Activated naive CD4-positive, alpha-beta T cell (primary cell): ENCODE measurements around the gene KPNA4.
"Not testable (repeated sequence)": the region's sequence is repeated elsewhere in the genome, so short reads cannot be mapped to it uniquely, and the experiment has no call there.

Experiments used
- DNase-seq, 4 experiments: peaks; one replicate each; lab custom pipeline; 2025; lab: John Stamatoyannopoulos, UW

Gene KPNA4

DNA sequence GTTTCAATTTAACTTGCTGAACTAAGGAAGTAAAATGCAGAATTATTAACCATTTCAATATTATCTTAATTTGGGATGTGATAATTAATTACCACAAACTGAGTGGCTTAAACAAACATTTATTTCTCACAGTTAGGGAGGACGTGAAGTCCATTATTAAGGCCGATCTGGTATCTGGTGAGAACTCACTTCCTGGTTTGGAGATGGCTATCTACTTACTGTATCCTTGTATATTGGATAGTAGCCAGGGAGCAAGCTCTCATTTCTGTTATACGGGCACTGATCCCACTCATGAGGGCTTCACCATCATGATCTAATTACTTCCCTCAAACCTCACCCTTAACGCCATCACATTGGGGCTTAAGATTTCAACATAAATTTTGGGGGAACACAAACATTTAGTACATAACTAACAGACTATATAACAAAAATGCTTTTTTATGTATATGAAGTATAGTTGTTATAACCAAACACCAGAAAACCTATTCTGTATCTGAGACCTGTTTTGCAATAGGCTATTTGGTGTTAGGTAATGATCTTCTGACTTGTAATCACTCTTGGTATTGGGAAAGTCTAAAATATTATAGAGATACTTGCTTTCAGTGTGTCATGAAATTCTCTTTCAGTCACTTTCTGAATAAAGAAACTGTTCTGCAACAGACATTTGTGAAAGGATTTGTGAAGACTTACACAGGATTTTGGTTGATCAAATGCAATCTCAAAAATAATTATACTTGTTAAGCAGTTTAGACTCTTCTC, 4.7 kb upstream of the KPNA4 start:
- no peak for DNase-seq

DNA sequence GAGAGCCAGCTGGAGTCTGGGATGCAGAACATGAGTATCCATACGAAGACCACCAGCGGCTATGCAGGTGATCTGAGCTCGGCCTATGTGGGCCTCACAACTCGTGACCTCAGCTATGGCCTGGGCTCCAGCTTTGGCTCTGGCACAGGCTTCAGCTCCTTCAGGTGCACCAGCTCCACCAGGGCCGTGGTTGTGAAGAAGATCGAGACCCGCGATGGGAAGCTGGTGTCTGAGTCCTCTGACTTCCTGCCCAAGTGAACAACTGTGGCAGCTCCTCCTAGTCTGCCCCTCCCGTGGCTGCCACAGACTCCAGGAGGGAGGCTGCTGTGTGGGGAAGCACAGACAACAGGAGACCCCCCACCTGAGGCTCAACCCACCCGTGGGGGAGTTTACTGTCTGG, 3.6 kb upstream of the KPNA4 start:
- no peak for DNase-seq

DNA sequence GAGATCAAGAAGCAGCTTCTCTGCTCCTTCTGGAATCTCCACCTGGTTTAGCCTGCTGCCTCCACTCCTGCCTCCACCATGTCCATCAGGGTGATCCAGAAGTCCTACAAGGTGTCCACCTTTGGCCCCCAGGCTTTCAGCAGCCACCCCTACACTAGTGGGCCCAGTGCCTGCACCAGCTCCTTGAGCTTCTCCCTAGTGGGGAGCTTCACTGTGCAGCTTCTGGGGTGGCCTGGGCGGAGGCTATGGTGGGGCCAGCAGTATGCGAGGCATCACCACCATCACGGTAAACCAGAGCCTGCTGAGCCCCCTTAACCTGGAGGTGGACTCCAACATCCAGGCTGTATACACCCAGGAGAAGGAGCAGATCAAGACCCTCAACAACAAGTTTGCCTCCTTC, 2.4 kb upstream of the KPNA4 start:
- DNase-seq: no peak

DNA sequence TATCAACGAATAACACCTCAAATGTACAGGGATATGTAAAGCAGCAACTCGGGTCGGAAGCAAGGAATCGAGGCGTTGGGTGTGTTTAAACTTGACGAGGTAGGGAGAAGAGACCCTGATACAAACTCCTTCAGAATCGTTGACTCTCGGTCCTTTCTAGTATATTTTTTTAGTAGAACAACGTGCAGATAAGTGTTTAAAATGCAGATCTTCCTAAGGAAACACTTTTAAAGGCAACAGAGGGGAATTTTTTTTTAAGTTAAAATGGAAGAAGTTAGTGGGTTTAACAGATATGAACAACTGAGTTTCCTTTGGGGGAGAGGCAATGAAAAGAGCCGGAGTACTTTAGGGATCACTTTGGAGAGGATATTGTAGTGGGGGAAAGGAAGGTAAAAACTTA, 1.1 kb upstream of the KPNA4 start:
- DNase-seq: no peak

DNA sequence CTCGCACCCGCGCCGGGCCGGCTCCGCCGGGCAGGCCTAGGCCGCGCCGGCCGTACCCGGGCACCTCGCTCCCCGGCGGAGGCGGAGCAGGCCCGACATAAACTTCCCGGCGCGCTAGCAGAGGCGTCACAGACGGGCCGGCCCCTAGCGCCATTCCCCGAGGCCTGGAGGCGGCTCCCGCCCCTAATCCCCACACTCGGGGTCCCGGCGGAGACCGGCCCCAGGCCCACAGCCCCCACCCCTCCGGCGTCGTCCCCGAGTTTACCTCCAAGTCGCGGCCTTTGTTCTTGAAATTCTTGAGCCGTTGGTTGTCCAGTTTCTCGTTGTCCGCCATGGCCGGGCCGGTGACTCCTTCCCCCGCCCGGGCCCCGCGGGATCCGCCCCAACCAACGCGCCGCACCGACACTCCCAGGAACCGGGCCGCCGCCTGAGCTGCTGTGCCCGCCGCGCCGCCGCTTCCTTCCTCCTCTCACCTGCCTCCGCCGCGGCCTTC, 376 bp downstream of the KPNA4 start:
- DNase-seq: peak in 3 of 4 experiments; percentile 38 to 60 (median 54)

DNA sequence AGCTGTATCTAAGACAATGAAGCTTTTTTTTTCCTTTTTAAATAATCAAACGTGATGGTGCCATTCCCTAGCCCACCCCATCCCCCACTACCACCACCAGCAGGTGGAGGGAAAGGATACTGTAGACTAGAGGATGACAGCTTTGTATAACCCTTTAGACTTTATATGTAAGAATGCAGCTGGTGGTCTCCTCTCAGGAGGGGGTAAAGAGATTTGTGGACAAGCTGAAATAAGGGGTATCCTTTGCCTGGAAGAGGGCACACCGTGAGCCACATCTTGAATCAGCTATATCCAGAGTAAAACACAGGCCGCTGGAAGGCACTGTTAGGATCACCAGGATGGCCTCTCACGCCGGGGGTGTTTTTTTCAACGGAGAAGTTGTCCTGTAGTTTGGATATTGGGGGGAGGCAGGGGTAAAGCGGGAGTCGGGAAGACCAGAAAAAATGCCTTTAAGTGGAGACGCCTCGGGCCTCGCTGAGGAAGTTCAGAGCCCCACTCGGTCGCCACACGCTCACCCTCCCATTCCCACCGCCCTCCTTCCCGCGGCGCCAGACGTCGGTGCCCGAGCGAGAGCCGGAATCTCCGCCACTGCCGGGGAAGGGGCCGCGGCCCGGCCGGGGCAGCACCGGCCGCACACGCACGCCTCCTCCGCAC, 986 bp downstream of the KPNA4 start:
- no peak for DNase-seq

DNA sequence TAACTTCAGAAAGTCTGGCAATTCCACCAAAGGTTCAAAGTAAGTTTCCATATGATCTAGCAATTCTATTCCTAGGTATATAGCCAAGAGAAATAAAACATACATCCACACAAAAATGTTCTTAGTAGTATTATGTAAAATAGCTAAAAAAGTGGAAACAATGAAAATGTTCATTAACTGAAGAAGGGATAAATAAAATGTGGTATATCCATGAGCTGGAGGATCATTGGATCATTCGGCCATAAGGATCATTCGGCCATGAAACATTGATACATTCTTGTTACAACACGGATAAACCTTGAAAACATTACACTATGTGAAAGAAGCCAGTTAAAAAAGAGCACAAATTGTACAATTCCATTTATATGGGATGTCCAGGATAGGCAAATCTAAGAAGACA, 2.4 kb downstream of the KPNA4 start:
- no peak for DNase-seq

DNA sequence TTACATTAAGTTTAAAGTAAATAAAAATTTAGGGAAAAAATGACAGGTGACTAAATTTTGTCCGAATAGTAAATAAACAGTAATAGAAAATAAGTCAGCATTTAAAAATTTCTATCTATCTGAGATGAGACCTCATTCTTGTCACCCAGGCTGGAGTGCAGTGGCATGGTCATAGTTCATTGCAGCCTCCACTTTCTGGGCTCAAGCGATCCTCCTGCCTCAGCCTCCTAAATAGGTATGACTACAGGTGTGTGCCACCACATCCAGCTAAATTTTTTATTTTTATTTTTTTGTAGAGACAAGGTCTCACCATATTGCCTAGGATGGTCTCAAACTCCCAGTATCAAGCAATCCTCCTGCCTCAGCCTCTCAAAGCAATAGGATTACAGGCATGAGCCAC, 7.8 kb downstream of the KPNA4 start:
- DNase-seq: no peak

DNA sequence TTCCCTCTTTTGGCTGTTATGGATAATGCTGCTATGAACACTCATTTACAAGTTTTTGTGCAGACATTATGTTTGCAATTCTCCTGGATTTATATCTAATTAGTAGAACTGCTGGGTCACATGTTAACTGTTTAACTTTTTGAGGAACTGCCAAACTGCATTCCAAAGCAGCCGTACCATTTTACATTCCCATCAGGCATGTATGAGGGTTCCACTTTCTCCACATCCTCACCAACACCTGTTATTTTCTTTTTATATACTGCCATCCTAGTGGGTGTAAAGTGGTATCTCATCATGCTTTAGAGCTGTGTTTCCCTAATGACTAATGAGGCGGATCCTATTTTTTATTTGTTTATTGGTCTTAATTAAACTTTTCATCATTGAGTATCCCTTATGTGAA, 9.2 kb downstream of the KPNA4 start:
- no peak for DNase-seq

DNA sequence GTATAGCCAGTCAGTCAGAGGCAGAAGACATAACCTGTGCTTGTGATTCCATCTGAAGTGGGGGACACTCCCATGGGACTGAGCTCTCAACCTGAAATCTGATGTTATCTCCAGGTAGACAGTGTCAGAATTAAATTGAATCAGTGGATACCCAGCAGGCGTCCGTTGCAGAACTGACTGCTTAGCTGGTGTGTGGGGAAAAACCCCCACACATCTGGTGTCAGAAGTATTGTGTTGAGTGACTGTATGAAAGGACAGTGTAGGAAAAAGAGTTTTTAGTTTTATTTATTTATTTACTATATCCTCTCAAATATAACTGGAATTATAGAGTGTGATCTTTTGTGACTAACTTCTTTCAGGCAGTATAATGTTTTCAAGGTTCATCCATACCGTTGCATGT, 10.4 kb downstream of the KPNA4 start:
- DNase-seq: no peak

DNA sequence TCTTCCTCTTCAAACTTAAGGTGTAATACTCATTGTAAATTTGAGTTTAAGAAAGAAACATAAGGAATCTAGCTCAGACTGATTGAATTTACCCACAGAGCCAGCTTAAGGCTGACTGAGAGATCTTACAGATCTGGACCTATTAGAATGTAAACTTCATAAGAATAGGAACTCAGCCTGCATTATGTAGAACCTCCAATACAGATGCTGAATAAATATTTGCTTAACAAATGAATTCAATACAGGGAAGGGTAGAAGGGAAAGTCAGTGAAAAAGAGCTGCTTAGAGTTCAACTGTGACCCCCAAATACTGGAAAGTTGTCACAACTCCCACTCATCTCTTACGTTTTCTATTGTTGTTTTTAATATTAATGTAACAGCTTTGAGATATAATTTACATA, 11.5 kb downstream of the KPNA4 start:
- no peak for DNase-seq

DNA sequence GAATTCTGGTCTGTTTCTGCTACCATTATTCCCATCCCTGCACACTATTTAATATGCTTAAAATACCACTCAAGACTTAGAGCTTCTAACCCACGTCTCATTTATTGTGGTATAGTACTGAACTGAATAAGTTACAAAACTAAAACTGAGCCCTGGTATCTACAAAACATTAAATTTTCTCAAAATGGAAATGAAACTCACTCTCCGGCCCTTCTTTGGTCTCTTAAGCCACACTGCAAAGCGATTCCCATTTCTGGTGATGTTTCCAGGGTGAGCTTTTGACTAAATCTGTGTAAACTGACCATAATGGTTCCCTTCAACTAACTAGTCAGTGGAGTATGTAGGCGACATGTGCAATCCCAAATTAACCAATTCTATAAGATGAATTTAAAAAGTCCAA, 18.6 kb downstream of the KPNA4 start:
- no peak for DNase-seq

DNA sequence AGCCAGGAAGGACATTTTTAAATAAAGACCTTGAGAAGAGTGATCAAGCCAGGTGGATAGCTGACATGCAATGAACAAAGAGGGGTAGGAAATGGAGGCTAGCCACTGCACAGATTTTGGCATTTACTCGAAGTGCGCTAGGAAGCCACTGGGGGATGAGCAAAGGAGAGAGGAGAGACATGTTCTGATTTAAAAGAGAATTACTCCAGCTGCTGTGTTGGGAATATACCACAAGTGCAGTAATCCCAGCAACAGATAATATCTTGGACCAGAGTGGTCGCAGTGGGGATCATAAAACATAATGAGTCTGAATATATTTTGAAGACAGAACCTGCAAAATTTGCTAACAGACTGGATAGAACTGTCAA, 19.9 kb downstream of the KPNA4 start:
- DNase-seq: no peak

DNA sequence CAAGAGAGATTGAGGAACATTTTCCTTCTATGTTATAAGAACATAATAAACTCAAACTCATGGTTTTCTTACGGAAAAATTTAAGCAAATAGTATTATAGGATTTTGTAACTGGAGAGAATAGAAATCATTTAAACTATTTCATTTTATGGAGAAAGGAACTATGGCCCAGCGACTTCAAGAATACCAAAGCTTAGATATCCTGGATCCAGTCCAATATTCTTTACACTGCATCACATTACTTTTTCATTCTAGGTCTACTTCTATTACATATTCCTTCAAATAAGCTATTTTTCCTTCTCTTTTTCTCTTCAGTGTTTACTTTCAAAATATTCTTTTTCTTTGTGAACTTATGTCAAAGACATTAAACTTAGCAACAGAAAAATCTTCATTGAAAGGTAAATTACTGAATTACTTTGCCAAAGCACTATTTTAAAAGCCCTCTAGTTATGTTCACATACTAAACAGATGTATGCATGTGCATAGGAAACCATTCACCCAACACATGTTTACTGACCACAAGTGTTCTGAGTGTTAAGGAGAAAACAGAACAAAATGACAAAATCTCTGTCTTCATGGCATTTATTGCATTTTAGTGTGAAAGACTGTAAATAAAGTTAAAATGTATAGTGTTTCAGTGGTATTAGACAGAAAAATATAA, 20.4 kb downstream of the KPNA4 start:
- DNase-seq: no peak

DNA sequence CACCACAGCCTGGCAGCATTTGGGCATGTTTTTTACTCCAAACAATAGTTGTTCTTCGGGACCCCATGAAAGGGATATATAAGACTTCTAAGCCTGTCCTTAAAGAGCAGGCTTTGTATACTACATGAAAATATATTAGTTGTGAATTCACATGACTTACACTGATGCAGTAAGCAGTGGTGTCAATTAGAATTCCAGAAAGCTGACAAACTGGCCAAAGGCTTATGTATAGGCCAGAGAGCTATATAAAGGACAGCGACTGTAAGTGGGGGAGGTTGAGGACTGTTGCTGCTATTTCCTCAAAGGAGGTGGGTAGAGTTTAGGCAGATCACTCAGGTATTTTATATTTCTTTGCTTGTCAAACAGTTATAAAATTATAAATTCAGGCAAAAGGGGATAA, 24.8 kb downstream of the KPNA4 start:
- no peak for DNase-seq

DNA sequence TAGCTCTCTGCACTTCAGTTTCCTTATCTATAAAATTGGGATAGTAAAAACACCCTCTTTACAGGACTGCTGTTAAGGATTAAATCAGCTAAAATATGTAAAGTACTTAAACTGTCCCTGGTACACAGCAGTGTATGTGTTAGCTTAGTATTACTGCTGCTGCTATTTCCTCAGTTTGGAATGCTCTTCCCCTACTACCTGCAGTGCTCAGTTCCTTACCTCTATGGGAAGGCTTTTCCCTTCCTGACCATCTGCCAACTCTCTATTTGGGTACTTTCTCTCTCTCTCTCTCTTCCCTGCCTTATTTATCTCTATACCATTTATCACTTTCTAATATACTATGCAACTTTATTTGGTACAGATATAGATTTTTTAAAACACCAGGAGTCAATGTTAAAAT, 26.5 kb downstream of the KPNA4 start:
- no peak for DNase-seq

DNA sequence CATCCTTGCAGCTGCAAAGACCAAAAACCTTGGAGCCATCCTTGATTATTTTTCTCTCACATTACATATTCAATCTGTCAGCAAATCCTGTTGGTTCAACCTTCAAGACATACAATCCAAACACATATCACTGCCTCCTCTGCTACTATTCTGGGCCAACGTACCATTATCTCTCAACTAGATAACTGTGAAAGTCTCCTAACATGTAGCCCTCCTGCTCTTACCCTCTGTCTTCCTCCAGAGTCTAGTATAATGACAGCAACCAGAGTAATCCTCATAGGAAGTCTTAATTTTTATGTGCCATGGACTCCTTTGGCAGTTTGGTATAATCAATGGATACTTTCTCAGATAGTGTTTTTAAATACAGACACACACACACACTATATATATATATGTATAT, 27.6 kb downstream of the KPNA4 start:
- no peak for DNase-seq

DNA sequence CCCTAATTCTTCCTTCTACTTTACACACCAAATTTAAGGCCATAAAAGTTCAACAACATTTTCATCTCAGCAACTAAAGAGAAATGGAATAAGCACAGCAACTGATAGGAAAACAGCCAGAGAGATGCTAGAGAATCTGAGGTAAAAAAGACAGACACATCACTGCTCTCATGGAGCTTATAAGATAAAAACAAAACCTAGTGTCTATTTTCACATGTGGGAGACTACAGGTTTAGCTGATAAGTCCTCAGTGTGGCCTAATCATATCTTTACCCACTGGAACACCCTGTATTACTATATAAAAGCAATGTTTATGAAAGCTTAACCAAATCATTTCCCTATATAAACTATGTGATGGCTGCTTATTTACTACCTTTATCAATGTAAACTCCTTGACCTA, 33.0 kb downstream of the KPNA4 start:
- no peak for DNase-seq

DNA sequence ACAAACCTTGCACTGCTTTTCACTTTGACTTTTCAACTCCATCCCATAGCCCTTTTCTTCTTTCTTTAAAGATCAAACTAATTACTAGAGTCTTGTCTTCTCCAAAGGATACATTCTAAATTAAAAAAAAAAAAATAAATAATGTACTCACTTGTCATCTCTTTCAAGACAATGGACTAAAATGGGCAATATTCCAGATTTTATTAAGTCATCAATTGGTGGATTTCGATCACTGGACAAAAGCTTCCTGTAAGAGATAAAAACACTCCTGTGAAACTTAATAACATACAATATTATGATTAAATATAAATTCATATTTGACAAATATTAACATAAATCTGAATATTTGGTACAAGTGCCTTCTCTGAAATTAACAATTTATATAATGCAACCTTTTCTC, 34.1 kb downstream of the KPNA4 start:
- DNase-seq: no peak

DNA sequence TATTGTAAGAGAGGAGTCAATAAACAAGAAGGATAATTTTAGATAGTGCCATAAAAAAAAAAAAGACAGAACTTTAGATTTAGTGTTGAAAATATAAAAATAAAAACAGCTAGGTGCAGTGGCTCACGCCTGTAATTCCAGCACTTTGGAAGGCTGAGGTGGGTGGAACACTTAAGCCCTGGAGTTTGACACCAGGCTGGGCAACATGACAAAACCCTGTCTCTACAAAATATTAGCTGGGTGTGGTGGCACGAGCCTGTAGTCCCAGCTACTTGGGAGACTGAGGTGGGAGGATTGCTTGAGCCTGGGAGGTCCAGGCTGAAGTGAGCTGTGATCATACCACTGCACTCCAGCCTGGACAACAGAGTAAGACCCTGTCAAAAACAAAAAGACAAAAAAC, 49.0 kb downstream of the KPNA4 start:
- DNase-seq: not testable (repeated sequence)

DNA sequence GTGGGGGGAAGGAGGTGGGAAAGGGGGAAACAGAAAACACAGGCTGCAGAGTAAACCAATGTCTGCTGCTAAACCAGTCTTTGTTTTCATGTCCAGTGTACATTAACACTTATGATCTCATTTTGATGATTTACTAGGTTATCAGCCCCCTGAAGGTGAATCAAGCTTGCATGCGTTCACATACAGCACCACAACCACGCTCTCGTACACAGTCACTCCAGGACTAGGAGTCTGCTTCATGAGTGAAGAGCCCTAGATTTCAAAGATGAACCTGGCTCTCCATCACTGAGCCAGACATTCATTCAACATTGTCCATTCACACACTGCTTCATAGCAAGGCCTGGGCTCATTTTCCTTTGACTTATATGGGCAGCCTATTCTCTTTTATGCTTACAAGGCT, 64.0 kb downstream of the KPNA4 start:
- DNase-seq: no peak

DNA sequence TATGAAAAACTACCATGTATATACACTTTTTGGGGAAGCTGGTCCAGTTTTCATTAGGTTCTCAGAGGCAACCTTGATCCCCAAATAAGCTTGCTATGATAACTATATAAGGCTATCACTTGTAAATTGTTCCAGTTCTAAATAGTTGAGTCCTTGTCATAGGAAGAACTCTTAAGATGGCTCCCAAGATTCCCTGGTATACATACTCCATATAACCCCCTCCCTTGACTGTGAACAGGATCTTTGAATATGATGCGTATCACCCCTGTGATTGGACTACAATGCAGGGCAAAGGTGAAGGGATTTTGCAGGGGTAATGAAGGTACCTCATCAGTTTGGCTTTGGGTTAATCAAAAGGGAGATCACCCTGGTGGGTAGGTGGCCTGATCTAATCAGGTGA, 67.2 kb downstream of the KPNA4 start:
- DNase-seq: no peak

DNA sequence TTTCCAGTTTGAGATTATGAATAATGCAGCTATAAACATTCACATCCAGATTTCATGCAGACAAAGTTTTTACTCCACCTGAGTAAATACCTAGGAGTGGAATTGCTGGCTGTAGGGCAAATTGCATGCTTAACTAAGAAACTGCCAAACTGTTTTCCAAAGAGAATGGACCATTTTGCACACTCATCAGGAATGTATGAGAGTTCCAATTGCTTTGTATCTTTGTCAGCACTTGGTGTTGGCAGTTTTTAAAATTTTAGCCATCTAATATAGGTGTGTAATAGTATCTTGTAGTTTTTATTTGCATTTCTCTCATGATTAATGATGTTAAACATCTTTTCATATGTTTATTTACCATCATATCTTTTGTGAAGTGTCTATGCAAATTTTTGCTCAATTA, 75.2 kb downstream of the KPNA4 start:
- DNase-seq: no peak
